ENCODE measurements around the gene ZNF358.

DNA sequence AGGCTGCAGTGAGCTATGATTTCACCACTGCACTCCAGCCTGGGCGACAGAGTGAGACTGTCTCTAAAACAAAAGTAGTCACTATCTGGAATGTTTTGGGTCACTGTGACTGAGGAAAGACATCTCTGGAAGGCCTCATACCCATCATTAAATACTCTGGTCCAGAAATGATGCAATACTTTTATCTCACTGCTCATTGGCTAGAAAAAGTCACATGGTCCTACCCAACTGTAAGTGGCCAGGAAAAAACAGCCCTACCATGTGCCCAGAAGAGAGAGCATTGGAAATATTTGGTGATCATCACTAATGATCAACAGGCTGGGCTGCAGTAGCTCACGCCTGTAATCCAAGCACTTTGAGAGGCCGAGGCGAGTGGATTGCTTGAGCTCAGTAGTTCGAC lies 49.4 kb downstream of the ZNF358 start:
- no peak for TF ChIP-seq POLR2AphosphoS5 (IDR thresholded peaks at IDR 0.05; ENCODE audit: low read depth, low read length)
- TF ChIP-seq, protein P1, sequence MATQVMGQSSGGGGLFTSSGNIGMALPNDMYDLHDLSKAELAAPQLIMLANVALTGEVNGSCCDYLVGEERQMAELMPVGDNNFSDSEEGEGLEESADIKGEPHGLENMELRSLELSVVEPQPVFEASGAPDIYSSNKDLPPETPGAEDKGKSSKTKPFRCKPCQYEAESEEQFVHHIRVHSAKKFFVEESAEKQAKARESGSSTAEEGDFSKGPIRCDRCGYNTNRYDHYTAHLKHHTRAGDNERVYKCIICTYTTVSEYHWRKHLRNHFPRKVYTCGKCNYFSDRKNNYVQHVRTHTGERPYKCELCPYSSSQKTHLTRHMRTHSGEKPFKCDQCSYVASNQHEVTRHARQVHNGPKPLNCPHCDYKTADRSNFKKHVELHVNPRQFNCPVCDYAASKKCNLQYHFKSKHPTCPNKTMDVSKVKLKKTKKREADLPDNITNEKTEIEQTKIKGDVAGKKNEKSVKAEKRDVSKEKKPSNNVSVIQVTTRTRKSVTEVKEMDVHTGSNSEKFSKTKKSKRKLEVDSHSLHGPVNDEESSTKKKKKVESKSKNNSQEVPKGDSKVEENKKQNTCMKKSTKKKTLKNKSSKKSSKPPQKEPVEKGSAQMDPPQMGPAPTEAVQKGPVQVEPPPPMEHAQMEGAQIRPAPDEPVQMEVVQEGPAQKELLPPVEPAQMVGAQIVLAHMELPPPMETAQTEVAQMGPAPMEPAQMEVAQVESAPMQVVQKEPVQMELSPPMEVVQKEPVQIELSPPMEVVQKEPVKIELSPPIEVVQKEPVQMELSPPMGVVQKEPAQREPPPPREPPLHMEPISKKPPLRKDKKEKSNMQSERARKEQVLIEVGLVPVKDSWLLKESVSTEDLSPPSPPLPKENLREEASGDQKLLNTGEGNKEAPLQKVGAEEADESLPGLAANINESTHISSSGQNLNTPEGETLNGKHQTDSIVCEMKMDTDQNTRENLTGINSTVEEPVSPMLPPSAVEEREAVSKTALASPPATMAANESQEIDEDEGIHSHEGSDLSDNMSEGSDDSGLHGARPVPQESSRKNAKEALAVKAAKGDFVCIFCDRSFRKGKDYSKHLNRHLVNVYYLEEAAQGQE (IDR thresholded peaks at IDR 0.05; ENCODE audit: insufficient read depth in 1 of 2, low read depth in 2 of 2, low read length in 2 of 2), result no peak
- TF ChIP-seq TAF1 (IDR thresholded peaks at IDR 0.05; ENCODE audit: borderline replicate concordance, insufficient read depth, low read length), result no peak

All from PFSK-1 (cell line).